Measurements from ENCODE around the gene PALLD. TPM values are rescaled to one million over a fixed set of nuclear protein-coding genes. Genes with fewer than 3 reads are reported as not detected.
A peak's percentile ranks its signal among the peaks of the same experiment; 100 is the strongest.
"Not testable (repeated sequence)": the region's sequence is repeated elsewhere in the genome, so short reads cannot be mapped to it uniquely, and the experiment has no call there.

PALLD gene
- total and polyA plus RNA-seq, 2 experiments from 2014 or later = 17.9 to 30.5 TPM

- Histone ChIP-seq H3K4me3 (no peak overlapping the region), H3K4me1 (ENCODE audit: insufficient read depth) (peaks cover 4% of the 10 kb centered on the region; the same call in 1 of the 2 replicates), H3K27ac (no peak overlapping the region), H3K27me3 (replicated peaks; ENCODE audit: insufficient read depth) (no peaks in the 10 kb centered on the region), H3F3A (ENCODE audit: insufficient read depth) (no peaks in the 10 kb centered on the region), H3K4me2 (ENCODE audit: unreplicated experiment) (no peak overlapping the region), H3K9me2 (ENCODE audit: insufficient read depth) (no peaks in the 10 kb centered on the region), H2AFZ (no peak overlapping the region), H4K20me1 (ENCODE audit: insufficient read depth) (no peaks in the 10 kb centered on the region), H3K36me3 (ENCODE audit: low read depth) (no peaks in the 10 kb centered on the region), H3K79me2 (ENCODE audit: insufficient read depth) (no peaks in the 10 kb centered on the region), H3K9me3 (ENCODE audit: low read depth) (no peaks in the 10 kb centered on the region), H3K9ac (no peak overlapping the region)
- no peak for DNase-seq
- in situ Hi-C loops (cut with MboI) = loop anchor here (25.0 kb wide), 1 partner anchor 321 kb away; no protein-coding TSS in a partner anchor
- WGBS, 2 experiments (ENCODE audit: low coverage in 1 of 2, low lambda C conversion rate in 2 of 2, missing lambda C conversion rate in 2 of 2) = 72 to 75% methylated on average over 3 of the region's 3 CpGs
- TF ChIP-seq EZH2phosphoT487 (IDR thresholded peaks at IDR 0.05; ENCODE audit: insufficient read depth, low read depth) (no peak), EZH2 (IDR thresholded peaks at IDR 0.05; ENCODE audit: insufficient read depth, poor library complexity, severe bottlenecking) (no peak)
These were observed 11.8 kb downstream of the PALLD start for GRCh38 chr4:168508683-168509082.

DNA sequence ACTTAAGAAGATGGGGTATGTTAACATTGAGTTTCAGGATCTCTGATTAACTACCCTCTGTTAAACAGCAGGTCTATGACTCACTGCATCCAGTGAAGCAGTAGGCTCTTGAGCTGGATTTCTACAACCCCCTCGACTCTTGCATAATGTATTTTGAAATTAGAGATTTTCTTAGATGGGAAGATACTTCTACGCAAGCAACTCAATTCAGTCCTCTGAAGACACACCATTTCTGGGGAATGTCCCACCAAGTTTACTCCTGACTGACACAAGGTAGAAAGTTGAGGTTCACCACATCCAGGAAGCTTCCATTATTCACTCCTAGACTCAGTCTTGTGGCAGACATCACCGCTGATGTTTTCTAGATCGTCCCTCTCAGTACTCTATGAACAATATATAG is 12.9 kb downstream of the PALLD start:
- TF ChIP-seq EZH2phosphoT487 (IDR thresholded peaks at IDR 0.05; ENCODE audit: insufficient read depth, low read depth) (no peak), EZH2 (IDR thresholded peaks at IDR 0.05; ENCODE audit: insufficient read depth, poor library complexity, severe bottlenecking) (no peak)
- peak; percentile 68 for DNase-seq
- no peak overlapping the region for H3K4me3 ChIP-seq

GRCh38 chr4:168511780-168512489 is 15.1 kb downstream of the PALLD start:
- H2AFZ ChIP-seq = no peak overlapping the region

More for the DNA sequence above, 12.9 kb downstream of the PALLD start:
- H3K4me2 ChIP-seq (ENCODE audit: unreplicated experiment) = no peak overlapping the region
- no peak overlapping the region for H2AFZ ChIP-seq
- H3K9me2 ChIP-seq (ENCODE audit: insufficient read depth) = no peaks in the 10 kb centered on the region
- peaks cover 4% of the 10 kb centered on the region; the same call in 1 of the 2 replicates for H3K4me1 ChIP-seq (ENCODE audit: insufficient read depth)
- no peaks in the 10 kb centered on the region for H3K27me3 ChIP-seq (replicated peaks; ENCODE audit: insufficient read depth)
- no peaks in the 10 kb centered on the region for H3F3A ChIP-seq (ENCODE audit: insufficient read depth)
- no peak overlapping the region for H3K9ac ChIP-seq
- in situ Hi-C loops (cut with MboI) = loop anchor here (10.0 to 25.0 kb wide), 2 partner anchors 322 to 405 kb away; no protein-coding TSS in a partner anchor
- H3K79me2 ChIP-seq (ENCODE audit: insufficient read depth) = no peaks in the 10 kb centered on the region
- H3K36me3 ChIP-seq (ENCODE audit: low read depth) = no peaks in the 10 kb centered on the region
- H3K9me3 ChIP-seq (ENCODE audit: low read depth) = no peaks in the 10 kb centered on the region
- 79 to 84% methylated on average over 4 of the region's 4 CpGs for WGBS, 2 experiments (ENCODE audit: low coverage in 1 of 2, low lambda C conversion rate in 2 of 2, missing lambda C conversion rate in 2 of 2)
- H3K27ac ChIP-seq = no peak overlapping the region
- H4K20me1 ChIP-seq (ENCODE audit: insufficient read depth) = no peaks in the 10 kb centered on the region

DNA sequence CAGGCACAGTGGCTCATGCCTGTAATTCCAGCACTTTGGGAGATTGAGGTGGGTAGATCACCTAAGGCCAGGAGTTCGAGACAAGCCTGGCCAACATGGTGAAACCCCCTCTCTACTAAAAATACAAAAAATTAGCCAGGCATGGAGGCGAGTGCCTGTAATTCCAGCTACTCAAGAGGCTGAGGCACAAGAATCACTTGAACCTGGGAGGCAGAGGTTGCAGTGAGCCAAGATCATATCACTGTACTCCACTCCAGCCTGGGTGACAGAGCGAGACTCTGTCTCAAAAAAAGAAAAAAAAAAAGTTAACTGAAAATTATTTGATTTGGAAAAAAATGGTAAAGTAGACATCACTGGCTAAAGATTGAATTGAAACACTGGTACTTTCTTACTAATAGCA is 17.0 kb downstream of the PALLD start:
- in situ Hi-C loops (cut with MboI) = loop anchor here (10.0 to 25.0 kb wide), 2 partner anchors 327 to 401 kb away; no protein-coding TSS in a partner anchor
- not testable (repeated sequence) for H3K4me2 ChIP-seq (ENCODE audit: unreplicated experiment)
- 82% methylated on average over 3 of the region's 3 CpGs for WGBS, 2 experiments (ENCODE audit: low coverage in 1 of 2, low lambda C conversion rate in 2 of 2, missing lambda C conversion rate in 2 of 2)

More at GRCh38 chr4:168511780-168512489, 15.1 kb downstream of the PALLD start:
- no peak for DNase-seq
- Histone ChIP-seq H3K36me3 (ENCODE audit: low read depth) (no peaks in the 10 kb centered on the region), H3K9me2 (ENCODE audit: insufficient read depth) (no peaks in the 10 kb centered on the region), H3K4me3 (no peak overlapping the region), H3K27me3 (replicated peaks; ENCODE audit: insufficient read depth) (no peaks in the 10 kb centered on the region), H3K4me2 (ENCODE audit: unreplicated experiment) (no peak overlapping the region), H3K27ac (no peak overlapping the region), H4K20me1 (ENCODE audit: insufficient read depth) (no peaks in the 10 kb centered on the region), H3F3A (ENCODE audit: insufficient read depth) (no peaks in the 10 kb centered on the region), H3K9ac (no peak overlapping the region), H3K4me1 (ENCODE audit: insufficient read depth) (peaks cover 8% of the 10 kb centered on the region), H3K79me2 (ENCODE audit: insufficient read depth) (no peaks in the 10 kb centered on the region), H3K9me3 (ENCODE audit: low read depth) (no peaks in the 10 kb centered on the region)
- 96% methylated on average over 13 of the region's 13 CpGs for WGBS, 2 experiments (ENCODE audit: low coverage in 1 of 2, low lambda C conversion rate in 2 of 2, missing lambda C conversion rate in 2 of 2)
- TF ChIP-seq EZH2 (IDR thresholded peaks at IDR 0.05; ENCODE audit: insufficient read depth, poor library complexity, severe bottlenecking) (no peak), EZH2phosphoT487 (IDR thresholded peaks at IDR 0.05; ENCODE audit: insufficient read depth, low read depth) (no peak)
- in situ Hi-C loops (cut with MboI) = loop anchor here (10.0 to 25.0 kb wide), 2 partner anchors 325 to 403 kb away; no protein-coding TSS in a partner anchor

More for the DNA sequence above, 17.0 kb downstream of the PALLD start:
- H2AFZ ChIP-seq; DNase-seq; H4K20me1 ChIP-seq (ENCODE audit: insufficient read depth); H3K27ac ChIP-seq; H3K4me1 ChIP-seq (ENCODE audit: insufficient read depth); H3K9me2 ChIP-seq (ENCODE audit: insufficient read depth); H3K36me3 ChIP-seq (ENCODE audit: low read depth); H3F3A ChIP-seq (ENCODE audit: insufficient read depth); H3K27me3 ChIP-seq (replicated peaks; ENCODE audit: insufficient read depth); H3K79me2 ChIP-seq (ENCODE audit: insufficient read depth); H3K4me3 ChIP-seq; H3K9ac ChIP-seq; H3K9me3 ChIP-seq (ENCODE audit: low read depth): not testable (repeated sequence)

Data from GM23248 (cell line).